Left cardiac atrium (tissue), 4 donors: ENCODE data around the gene PPWD1. TPM values are rescaled to one million over a fixed set of nuclear protein-coding genes. Genes with fewer than 3 reads are reported as not detected.
A peak's percentile ranks its signal among the peaks of the same experiment; 100 is the strongest.
"Not testable (repeated sequence)": the region's sequence is repeated elsewhere in the genome, so short reads cannot be mapped to it uniquely, and the experiment has no call there.

Source experiments
- ATAC-seq, 2 donors: fragments of 200-7000 bp; cut with Tn5 transposase; one replicate each; pipeline ENCODE4 v1.9.1; 2020; ENCODE audit warnings: mild to moderate bottlenecking in 2 of 2, moderate library complexity in 2 of 2
- DNase-seq: peaks from one replicate; pipeline ENCODE4 v3.0.0-alpha.2; 2020
- intact Hi-C, 2 donors: fragments of 100-400 bp; cut with DNase I; formaldehyde crosslinking; loops; one replicate each; pipeline versions ENCODE4 v1.14.1 to v1.15.1; 2022 to 2023
- total RNA-seq, 2 donors: library from RNA; stranded (reverse); fragmentation: NEBNext Ultra II Directional; extraction: Animal tissue kit (Norgen Biotek cat#: 25700); gene quantifications; one replicate each; pipeline ENCODE4 v1.2.1, GENCODE V29; 2021
- donor health status: DM: no; HTN: yes; CAD: no.
- donor health status: DM: no; HTN: yes; CAD: no; lungs with severe emphysema.
- donor health status: DM: yes; HTN: yes; CAD: no.
- donor health status: Dilated cardiomyopathy.

The PPWD1 gene
- total RNA-seq, 2 donors from 2014 or later: 14.6 to 17.6 TPM

DNA sequence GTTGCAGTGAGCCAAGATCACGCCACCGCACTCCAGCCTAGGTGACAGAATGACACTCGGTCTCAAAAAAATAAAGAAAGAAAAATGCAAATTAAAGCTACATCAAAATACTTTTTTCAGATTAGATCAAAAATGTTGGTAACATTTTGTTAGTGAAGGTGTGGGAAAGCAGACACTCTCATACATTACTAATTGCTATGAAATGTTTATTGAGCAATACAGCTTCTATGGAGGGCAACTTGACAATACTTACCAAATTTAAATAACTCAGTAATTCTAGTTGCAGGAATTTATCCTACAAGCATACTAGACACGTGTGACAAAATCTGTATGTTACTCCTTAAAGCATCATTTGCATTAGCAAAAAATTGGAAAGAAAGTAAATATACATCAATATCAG, 56.9 kb downstream of the PPWD1 start:
- DNase-seq (no peak), ATAC-seq (no peak)
- intact Hi-C loops: no loop called here

DNA sequence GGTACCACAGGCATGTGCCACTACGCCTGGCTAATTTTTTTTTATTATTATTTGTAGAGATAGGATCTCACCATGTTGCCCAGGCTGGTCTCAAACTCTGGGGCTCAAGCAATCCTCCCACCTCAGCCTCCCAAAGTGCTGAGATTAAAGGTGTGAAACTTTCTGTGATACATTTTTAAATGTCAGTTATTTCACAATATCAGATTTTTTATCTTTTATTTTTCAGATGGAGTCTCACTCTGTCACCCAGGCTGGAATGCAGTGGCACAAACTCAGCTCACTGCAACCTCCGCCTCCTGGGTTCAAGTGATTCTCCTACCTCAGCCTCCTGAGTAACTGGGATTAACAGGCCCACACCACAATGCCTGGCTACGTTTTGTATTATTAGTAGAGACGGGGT, 58.9 kb downstream of the PPWD1 start:
- ATAC-seq, DNase-seq, intact Hi-C loops: not testable (repeated sequence)

GRCh38 chr5:65623482-65623881, 60.4 kb downstream of the PPWD1 start:
- ATAC-seq: no peak
- no peak for DNase-seq
- intact Hi-C loops: no loop called here

GRCh38 chr5:65624025-65624570, 61.0 kb downstream of the PPWD1 start, which contains the start of gene TRIM23:
TRIM23 (minus strand) TSS chr5:65624333; CDS start chr5:65624274, 59 bp downstream.
- DNase-seq: peak; percentile 93
- intact Hi-C loops: no loop called here
- peak; percentile 99 for ATAC-seq

GRCh38 chr5:65624571-65625555, 61.8 kb downstream of the PPWD1 start, which contains the start of the genes SHLD3 and TRAPPC13:
SHLD3 (plus strand) TSS chr5:65625027; CDS start chr5:65629588, 4,561 bp downstream.
TRAPPC13 (plus strand) TSS chr5:65625027; CDS start chr5:65625061, 34 bp downstream.
- peak; percentile 80 for DNase-seq
- intact Hi-C loops: no loop called here
- ATAC-seq: peak; percentile 91 to 94

- no peak for DNase-seq
- intact Hi-C loops: no loop called here
- no peak for ATAC-seq
Measured at GRCh38 chr5:65625743-65626142, 62.6 kb downstream of the PPWD1 start.

- ATAC-seq: no peak
- intact Hi-C loops: no loop called here
- no peak for DNase-seq
Measured at GRCh38 chr5:65630981-65631380, 67.9 kb downstream of the PPWD1 start.

Other genes with a start within 250 kb of the PPWD1 start
- 1 to 10 TPM; 1.7 TPM for gene ADAMTS6, start 81.4 kb upstream of the PPWD1 start, total RNA-seq
- 1 to 10 TPM; 1.2 TPM for gene CENPK, start 128 bp upstream of the PPWD1 start, total RNA-seq
- 10 to 100 TPM; 15.5 to 17.8 TPM for gene TRIM23, start 61.0 kb downstream of the PPWD1 start, total RNA-seq
- 1 to 10 TPM; 2.2 to 3.1 TPM for gene SHLD3, start 61.7 kb downstream of the PPWD1 start, total RNA-seq
- gene TRAPPC13, start 61.7 kb downstream of the PPWD1 start, total RNA-seq: 10 to 100 TPM; 18.1 to 20.6 TPM
- gene SGTB, start 158.8 kb downstream of the PPWD1 start, total RNA-seq: 1 to 10 TPM; 7.4 to 8.3 TPM
- 10 to 100 TPM; 13.9 to 14.7 TPM for gene NLN, start 158.9 kb downstream of the PPWD1 start, total RNA-seq